HepG2 (cell line): ENCODE measurements around the gene TMEM167B. TPM values are rescaled to one million over a fixed set of nuclear protein-coding genes. Genes with fewer than 3 reads are reported as not detected.

Experiments
- ZNF274 ChIP-seq: sonication (generic); formaldehyde crosslinking; IDR thresholded peaks from 2 replicates; pipeline ENCODE4 v1.5.1; 2020; ENCODE audit warnings: mild to moderate bottlenecking, missing genetic modification reagents
- ZNF891 ChIP-seq: sonication (generic); formaldehyde crosslinking; IDR thresholded peaks from 2 replicates; pipeline ENCODE4 v1.5.0; 2020; ENCODE audit warnings: mild to moderate bottlenecking, missing genetic modification reagents
- polyA plus RNA-seq, 8 experiments: library from polyadenylated mRNA; depleted of rRNA in 3 of 8; stranded (reverse) in 7 of 8; unstranded in 1 of 8; fragments of >200 nt; fragmentation: Illumina TruSeq in 4 of 8; extraction: Trizol in 4 of 8; gene quantifications; 2 replicates each; pipeline versions ENCODE4 v1.2.1 to v1.2.3, GENCODE V29; 2011 to 2016; ENCODE audit warnings: low read depth in 4 of 8, missing spikeins in 1 of 8, mixed read lengths in 1 of 8; ENCODE audit not compliant: insufficient read depth in 1 of 8
- total RNA-seq, 5 experiments: library from RNA; depleted of rRNA; stranded (reverse); fragments of >200 nt; fragmentation: Illumina TruSeq; extraction: Trizol; gene quantifications; 2 replicates each; pipeline ENCODE4 v1.2.3, GENCODE V29; 2016; ENCODE audit warnings: low read depth in 1 of 5
- TF ChIP-seq, protein P1 (sequence below): sonication (generic); formaldehyde crosslinking; IDR thresholded peaks from 2 replicates; pipeline ENCODE4 v1.4.0; 2020; ENCODE audit warnings: missing genetic modification reagents
- TF ChIP-seq, protein P2 (sequence below): sonication (generic); formaldehyde crosslinking; IDR thresholded peaks from 2 replicates; pipeline ENCODE4 v1.4.0; 2020; ENCODE audit warnings: low read depth, mild to moderate bottlenecking, missing genetic modification reagents
- TF ChIP-seq, protein P3 (sequence below): sonication (generic); formaldehyde crosslinking; IDR thresholded peaks from 2 replicates; pipeline ENCODE4 v1.4.0; 2020; ENCODE audit warnings: mild to moderate bottlenecking, low read depth, missing genetic modification reagents

The TMEM167B gene
- total and polyA plus RNA-seq, 2 of the 13 experiments (the other 11 are each of a cell fraction or from before 2014, with no cell fraction given): 9.5 to 22.4 TPM

DNA sequence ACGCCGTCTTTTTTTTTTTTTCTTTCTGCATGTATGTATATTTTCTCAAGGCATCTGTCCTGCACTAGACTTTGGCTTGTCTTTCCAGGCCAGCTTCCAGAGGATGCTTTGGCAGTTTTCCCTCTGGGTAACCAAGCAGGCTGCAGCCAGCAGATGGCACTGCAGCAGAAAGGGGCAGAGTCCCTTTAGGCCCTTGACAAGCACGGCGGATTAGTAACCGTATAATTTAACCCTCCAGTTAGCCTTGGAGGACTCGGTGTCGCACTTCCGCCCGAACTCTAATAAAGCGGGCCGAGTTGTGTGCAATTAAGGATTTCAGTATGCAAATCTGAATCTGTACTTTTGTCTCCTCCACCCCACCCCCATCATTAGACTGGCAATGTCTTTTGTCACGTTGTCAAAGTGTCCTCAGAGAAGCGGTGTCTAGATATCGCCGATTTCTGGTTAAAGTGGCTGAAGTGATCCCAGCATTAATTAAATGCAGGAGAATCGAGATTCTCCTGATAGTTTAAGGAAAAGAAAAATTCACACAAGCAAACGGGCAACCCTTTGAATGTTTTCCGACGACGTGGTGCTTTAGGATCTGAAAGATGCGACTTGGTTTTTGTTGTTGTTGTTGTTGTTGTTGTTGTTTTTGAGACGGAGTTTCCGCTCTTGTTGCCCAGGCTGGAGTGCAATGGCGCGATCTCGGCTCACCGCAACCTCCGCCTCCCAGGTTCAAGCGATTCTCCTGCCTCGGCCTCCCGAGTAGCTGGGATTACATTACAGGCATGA is 1.1 kb upstream of the TMEM167B start (continued):
- TF ChIP-seq, protein P1, sequence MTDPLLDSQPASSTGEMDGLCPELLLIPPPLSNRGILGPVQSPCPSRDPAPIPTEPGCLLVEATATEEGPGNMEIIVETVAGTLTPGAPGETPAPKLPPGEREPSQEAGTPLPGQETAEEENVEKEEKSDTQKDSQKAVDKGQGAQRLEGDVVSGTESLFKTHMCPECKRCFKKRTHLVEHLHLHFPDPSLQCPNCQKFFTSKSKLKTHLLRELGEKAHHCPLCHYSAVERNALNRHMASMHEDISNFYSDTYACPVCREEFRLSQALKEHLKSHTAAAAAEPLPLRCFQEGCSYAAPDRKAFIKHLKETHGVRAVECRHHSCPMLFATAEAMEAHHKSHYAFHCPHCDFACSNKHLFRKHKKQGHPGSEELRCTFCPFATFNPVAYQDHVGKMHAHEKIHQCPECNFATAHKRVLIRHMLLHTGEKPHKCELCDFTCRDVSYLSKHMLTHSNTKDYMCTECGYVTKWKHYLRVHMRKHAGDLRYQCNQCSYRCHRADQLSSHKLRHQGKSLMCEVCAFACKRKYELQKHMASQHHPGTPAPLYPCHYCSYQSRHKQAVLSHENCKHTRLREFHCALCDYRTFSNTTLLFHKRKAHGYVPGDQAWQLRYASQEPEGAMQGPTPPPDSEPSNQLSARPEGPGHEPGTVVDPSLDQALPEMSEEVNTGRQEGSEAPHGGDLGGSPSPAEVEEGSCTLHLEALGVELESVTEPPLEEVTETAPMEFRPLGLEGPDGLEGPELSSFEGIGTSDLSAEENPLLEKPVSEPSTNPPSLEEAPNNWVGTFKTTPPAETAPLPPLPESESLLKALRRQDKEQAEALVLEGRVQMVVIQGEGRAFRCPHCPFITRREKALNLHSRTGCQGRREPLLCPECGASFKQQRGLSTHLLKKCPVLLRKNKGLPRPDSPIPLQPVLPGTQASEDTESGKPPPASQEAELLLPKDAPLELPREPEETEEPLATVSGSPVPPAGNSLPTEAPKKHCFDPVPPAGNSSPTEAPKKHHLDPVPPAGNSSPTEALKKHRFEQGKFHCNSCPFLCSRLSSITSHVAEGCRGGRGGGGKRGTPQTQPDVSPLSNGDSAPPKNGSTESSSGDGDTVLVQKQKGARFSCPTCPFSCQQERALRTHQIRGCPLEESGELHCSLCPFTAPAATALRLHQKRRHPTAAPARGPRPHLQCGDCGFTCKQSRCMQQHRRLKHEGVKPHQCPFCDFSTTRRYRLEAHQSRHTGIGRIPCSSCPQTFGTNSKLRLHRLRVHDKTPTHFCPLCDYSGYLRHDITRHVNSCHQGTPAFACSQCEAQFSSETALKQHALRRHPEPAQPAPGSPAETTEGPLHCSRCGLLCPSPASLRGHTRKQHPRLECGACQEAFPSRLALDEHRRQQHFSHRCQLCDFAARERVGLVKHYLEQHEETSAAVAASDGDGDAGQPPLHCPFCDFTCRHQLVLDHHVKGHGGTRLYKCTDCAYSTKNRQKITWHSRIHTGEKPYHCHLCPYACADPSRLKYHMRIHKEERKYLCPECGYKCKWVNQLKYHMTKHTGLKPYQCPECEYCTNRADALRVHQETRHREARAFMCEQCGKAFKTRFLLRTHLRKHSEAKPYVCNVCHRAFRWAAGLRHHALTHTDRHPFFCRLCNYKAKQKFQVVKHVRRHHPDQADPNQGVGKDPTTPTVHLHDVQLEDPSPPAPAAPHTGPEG: peak; percentile 40; the same call in 1 of the 2 replicates
- TF ChIP-seq, protein P2, sequence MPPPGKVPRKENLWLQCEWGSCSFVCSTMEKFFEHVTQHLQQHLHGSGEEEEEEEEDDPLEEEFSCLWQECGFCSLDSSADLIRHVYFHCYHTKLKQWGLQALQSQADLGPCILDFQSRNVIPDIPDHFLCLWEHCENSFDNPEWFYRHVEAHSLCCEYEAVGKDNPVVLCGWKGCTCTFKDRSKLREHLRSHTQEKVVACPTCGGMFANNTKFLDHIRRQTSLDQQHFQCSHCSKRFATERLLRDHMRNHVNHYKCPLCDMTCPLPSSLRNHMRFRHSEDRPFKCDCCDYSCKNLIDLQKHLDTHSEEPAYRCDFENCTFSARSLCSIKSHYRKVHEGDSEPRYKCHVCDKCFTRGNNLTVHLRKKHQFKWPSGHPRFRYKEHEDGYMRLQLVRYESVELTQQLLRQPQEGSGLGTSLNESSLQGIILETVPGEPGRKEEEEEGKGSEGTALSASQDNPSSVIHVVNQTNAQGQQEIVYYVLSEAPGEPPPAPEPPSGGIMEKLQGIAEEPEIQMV (CRISPR knock-in tag): no peak
- TF ChIP-seq ZNF891 (CRISPR knock-in tag) (no peak), ZNF274 (no peak)
- TF ChIP-seq, protein P3, sequence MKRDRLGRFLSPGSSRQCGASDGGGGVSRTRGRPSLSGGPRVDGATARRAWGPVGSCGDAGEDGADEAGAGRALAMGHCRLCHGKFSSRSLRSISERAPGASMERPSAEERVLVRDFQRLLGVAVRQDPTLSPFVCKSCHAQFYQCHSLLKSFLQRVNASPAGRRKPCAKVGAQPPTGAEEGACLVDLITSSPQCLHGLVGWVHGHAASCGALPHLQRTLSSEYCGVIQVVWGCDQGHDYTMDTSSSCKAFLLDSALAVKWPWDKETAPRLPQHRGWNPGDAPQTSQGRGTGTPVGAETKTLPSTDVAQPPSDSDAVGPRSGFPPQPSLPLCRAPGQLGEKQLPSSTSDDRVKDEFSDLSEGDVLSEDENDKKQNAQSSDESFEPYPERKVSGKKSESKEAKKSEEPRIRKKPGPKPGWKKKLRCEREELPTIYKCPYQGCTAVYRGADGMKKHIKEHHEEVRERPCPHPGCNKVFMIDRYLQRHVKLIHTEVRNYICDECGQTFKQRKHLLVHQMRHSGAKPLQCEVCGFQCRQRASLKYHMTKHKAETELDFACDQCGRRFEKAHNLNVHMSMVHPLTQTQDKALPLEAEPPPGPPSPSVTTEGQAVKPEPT (CRISPR knock-in tag): no peak
